HCT116 (cell line): Measurements from ENCODE around the gene CACNA2D3. TPM values are rescaled to one million over a fixed set of nuclear protein-coding genes. Genes with fewer than 3 reads are reported as not detected.

Experiments used
- ATAC-seq: fragments of 200-7000 bp; cut with Tn5 transposase; 2 replicates; pipeline ENCODE4 v1.9.1; 2020; ENCODE audit warnings: mild to moderate bottlenecking, moderate library complexity
- BruUV-seq: library from RNA; stranded (reverse); fragments of 400-500 nt; replicated peaks from 2 replicates; lab custom pipeline; 2021; lab: Mats Ljungman, UMichigan
- CTCF ChIA-PET: fragments of 300-600 bp; sonication (Branson Sonifier 250); formaldehyde crosslinking; loops from one replicate; lab custom pipeline; 2021; ENCODE audit warnings: antibody characterized with exemption; lab: Charles Lee
- POLR2A ChIA-PET: fragments of 300-600, 350-600 bp; sonication (Branson Sonifier 250); formaldehyde crosslinking; loops from one replicate; lab custom pipeline; 2021; ENCODE audit warnings: antibody characterized with exemption; lab: Charles Lee
- RAD21 ChIA-PET, 2 experiments: fragments of 300-600 bp; sonication (Branson Sonifier 250); formaldehyde crosslinking; loops; one replicate each; lab custom pipeline; 2023; ENCODE audit warnings: low total read pairs in 2 of 2; ENCODE audit not compliant: uncharacterized antibody in 2 of 2, unreplicated experiment in 2 of 2, low non-redundant PET in 1 of 2; lab: Charles Lee
- DNase-seq: peaks from one replicate; pipeline ENCODE4 v3.0.0-alpha.2; 2010; ENCODE audit warnings: low read depth, low spot score
- H2AFZ ChIP-seq: fragments of 200-600 bp; shearing (Covaris generic), sonication (generic); 2 replicates; pipeline ENCODE4 v1.6.1; 2017; ENCODE audit warnings: low read depth, mixed run types, mixed read lengths, antibody characterized with exemption, low read length; ENCODE audit not compliant: poor library complexity, severe bottlenecking
- H3K27ac ChIP-seq: 2 replicates; pipeline ENCODE4 v1.5.1; 2012; ENCODE audit warnings: low read depth, low read length
- H3K27me3 ChIP-seq: fragments of 200-600 bp; sonication (generic); 2 replicates; pipeline ENCODE4 v1.6.1; 2016; ENCODE audit warnings: mixed run types, low read length, mixed read lengths; ENCODE audit not compliant: insufficient read depth
- H3K36me3 ChIP-seq, 2 experiments: fragments of 200-500 bp in 1 of 2; fragments of 200-600 bp in 1 of 2; sonication (Bioruptor generic) in 1 of 2; sonication (generic) in 1 of 2; 2 replicates each; pipeline versions ENCODE4 v1.5.1 to v1.6.1; 2014 to 2016; ENCODE audit warnings: low read length in 2 of 2, inconsistent platforms in 1 of 2, mixed read lengths in 1 of 2, mixed run types in 1 of 2; ENCODE audit not compliant: insufficient read depth in 2 of 2, control insufficient read depth in 1 of 2
- H3K4me1 ChIP-seq, 2 experiments: fragments of 200-600 bp in 1 of 2; sonication (generic) in 1 of 2; 2 replicates each; pipeline versions ENCODE4 v1.5.1 to v1.6.1; 2012 to 2017; ENCODE audit warnings: low read length in 2 of 2, inconsistent platforms in 1 of 2, mild to moderate bottlenecking in 1 of 2, mixed read lengths in 1 of 2, mixed run types in 1 of 2, moderate library complexity in 1 of 2; ENCODE audit not compliant: insufficient read depth in 2 of 2, control insufficient read depth in 1 of 2
- H3K4me2 ChIP-seq: fragments of 200-600 bp; sonication (generic); 2 replicates; pipeline ENCODE4 v1.6.1; 2017; ENCODE audit warnings: mixed run types, low read length, mixed read lengths
- H3K4me3 ChIP-seq, 2 experiments: fragments of 200-600 bp in 1 of 2; sonication (generic) in 1 of 2; replicated peaks in 1 of 2; 2 replicates each; pipeline ENCODE4 v1.5.1; 2011 to 2016; ENCODE audit warnings: low read length in 2 of 2, control low read depth in 1 of 2, low read depth in 1 of 2, mild to moderate bottlenecking in 1 of 2, mixed read lengths in 1 of 2, mixed run types in 1 of 2
- H3K79me2 ChIP-seq: fragments of 200-600 bp; sonication (generic); 2 replicates; pipeline ENCODE4 v1.6.1; 2017; ENCODE audit warnings: mild to moderate bottlenecking, mixed run types, low read length, moderate library complexity, mixed read lengths; ENCODE audit not compliant: insufficient read depth
- H3K9ac ChIP-seq: fragments of 200-600 bp; sonication (generic); 2 replicates; pipeline ENCODE4 v1.6.1; 2016; ENCODE audit warnings: low read length, mixed read lengths
- H3K9me2 ChIP-seq: fragments of 200-600 bp; sonication (generic), shearing (Covaris generic); 2 replicates; pipeline ENCODE4 v1.6.1; 2017; ENCODE audit warnings: mixed run types, mild to moderate bottlenecking, moderate library complexity; ENCODE audit not compliant: insufficient read depth
- H3K9me3 ChIP-seq, 2 experiments: fragments of 200-500 bp in 1 of 2; fragments of 200-600 bp in 1 of 2; sonication (Bioruptor generic) in 1 of 2; sonication (generic) in 1 of 2; 2 replicates each; pipeline ENCODE4 v1.6.1; 2014 to 2017; ENCODE audit warnings: low read length in 2 of 2, mixed read lengths in 2 of 2, inconsistent platforms in 1 of 2, low read depth in 1 of 2, mild to moderate bottlenecking in 1 of 2, mixed run types in 1 of 2, moderate library complexity in 1 of 2; ENCODE audit not compliant: control insufficient read depth in 1 of 2, insufficient read depth in 1 of 2
- H4K20me1 ChIP-seq: fragments of 200-600 bp; sonication (generic), shearing (Covaris generic); 2 replicates; pipeline ENCODE4 v1.6.1; 2017; ENCODE audit warnings: mixed run types, mild to moderate bottlenecking, moderate library complexity; ENCODE audit not compliant: insufficient read depth
- CEBPB ChIP-seq: IDR thresholded peaks from 2 replicates; pipeline ENCODE4 v1.6.1; 2012; ENCODE audit warnings: low read depth
- EGR1 ChIP-seq: IDR thresholded peaks from 2 replicates; pipeline ENCODE4 v1.6.1; 2012; ENCODE audit warnings: low read depth
- EZH2 ChIP-seq: fragments of 200-600 bp; sonication (generic); IDR thresholded peaks from 2 replicates; pipeline ENCODE4 v1.6.1; 2017; ENCODE audit warnings: antibody characterized with exemption, mixed run types
- EZH2phosphoT487 ChIP-seq: fragments of 200-600 bp; IDR thresholded peaks from 2 replicates; pipeline ENCODE4 v1.6.1; 2018; ENCODE audit warnings: antibody characterized with exemption, borderline replicate concordance
- FOSL1 ChIP-seq: IDR thresholded peaks from 2 replicates; pipeline ENCODE4 v1.6.1; 2012; ENCODE audit warnings: low read depth
- POLR2A ChIP-seq: IDR thresholded peaks from 2 replicates; pipeline ENCODE4 v1.7.0; 2011; ENCODE audit warnings: borderline replicate concordance; ENCODE audit not compliant: insufficient read depth, insufficient read length; ENCODE audit errors: extremely low read depth
- POLR2AphosphoS5 ChIP-seq: IDR thresholded peaks from 2 replicates; pipeline ENCODE4 v1.6.1; 2011; ENCODE audit warnings: mild to moderate bottlenecking, low read depth, low read length, moderate library complexity
- RAD21 ChIP-seq: IDR thresholded peaks from 2 replicates; pipeline ENCODE4 v1.6.1; 2012; ENCODE audit warnings: low read depth, mild to moderate bottlenecking
- SP1 ChIP-seq: IDR thresholded peaks from 2 replicates; pipeline ENCODE4 v1.6.1; 2012; ENCODE audit warnings: low read depth
- SRF ChIP-seq: IDR thresholded peaks from 2 replicates; pipeline ENCODE4 v1.6.1; 2012; ENCODE audit warnings: low read depth
- TCF7L2 ChIP-seq: IDR thresholded peaks from 2 replicates; pipeline ENCODE4 v1.7.0; 2011; ENCODE audit warnings: borderline replicate concordance, inconsistent platforms; ENCODE audit not compliant: insufficient read depth, insufficient read length; ENCODE audit errors: extremely low read depth
- YY1 ChIP-seq: IDR thresholded peaks from 2 replicates; pipeline ENCODE4 v1.6.1; 2011; ENCODE audit warnings: low read length, low read depth, moderate library complexity, mild to moderate bottlenecking; ENCODE audit not compliant: insufficient replicate concordance; ENCODE audit errors: extremely low read depth
- ZFX ChIP-seq: fragments of 450-650 bp; IDR thresholded peaks from 2 replicates; pipeline ENCODE4 v1.6.1; 2017
- intact Hi-C: fragments of 100-400 bp; cut with micrococcal nuclease; formaldehyde crosslinking; loops from 2 replicates; pipeline ENCODE4 v1.10.0; 2022
- total RNA-seq: library from RNA; stranded (reverse); gene quantifications from one replicate; pipeline ENCODE4 v1.2.1, GENCODE V29; 2021; ENCODE audit not compliant: unreplicated experiment
- TF ChIP-seq, protein P1 (sequence below): IDR thresholded peaks from 2 replicates; pipeline ENCODE4 v1.6.1; 2012; ENCODE audit warnings: low read depth
- TF ChIP-seq, protein P2 (sequence below), 3 experiments: fragments of 200-600 bp in 1 of 3; sonication (generic) in 1 of 3; IDR thresholded peaks in 2 of 3; conservative IDR thresholded peaks in 1 of 3; 2 replicates each; pipeline ENCODE4 v1.5.1; 2012 to 2017; ENCODE audit warnings: low read depth in 2 of 3, low read length in 2 of 3, antibody characterized with exemption in 1 of 3, borderline replicate concordance in 1 of 3, control low read depth in 1 of 3, mild to moderate bottlenecking in 1 of 3, mixed read lengths in 1 of 3, mixed run types in 1 of 3, moderate library complexity in 1 of 3; ENCODE audit not compliant: insufficient read depth in 1 of 3
- TF ChIP-seq, protein P3 (sequence below): IDR thresholded peaks from 2 replicates; pipeline ENCODE4 v1.6.1; 2011; ENCODE audit warnings: mild to moderate bottlenecking, low read length, moderate library complexity; ENCODE audit not compliant: insufficient replicate concordance; ENCODE audit errors: extremely low read depth
- TF ChIP-seq, protein P4 (sequence below): IDR thresholded peaks from 2 replicates; pipeline ENCODE4 v1.6.1; 2012

The CACNA2D3 gene
- total RNA-seq, 1 experiment from 2014 or later: 0.20 TPM

DNA sequence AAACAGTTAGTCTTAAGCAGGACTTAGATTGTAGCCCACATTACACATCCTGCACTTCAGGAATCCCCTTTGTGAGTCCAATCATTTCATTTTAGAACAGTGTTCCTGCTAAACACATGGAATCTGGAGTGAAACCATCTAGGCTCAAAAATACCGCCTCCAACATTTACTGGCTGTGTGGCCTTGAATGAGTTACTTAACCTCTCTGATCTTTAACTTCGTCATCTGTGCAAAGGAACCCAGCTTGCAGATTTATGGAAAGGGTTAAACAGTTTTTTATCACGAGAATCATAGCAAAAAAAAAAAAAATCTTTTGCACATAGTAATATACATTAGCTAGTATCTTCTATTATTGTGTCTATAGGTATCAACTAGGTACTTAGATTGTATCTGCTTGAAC is 813.5 kb downstream of the CACNA2D3 start:
- TF ChIP-seq EZH2phosphoT487 (no peak), SP1 (no peak), CEBPB (no peak), EGR1 (no peak), POLR2A (no peak), FOSL1 (no peak), SRF (no peak), YY1 (no peak), EZH2 (no peak), TCF7L2 (no peak), RAD21 (no peak), ZFX (no peak), POLR2AphosphoS5 (no peak)
- TF ChIP-seq, protein P1, sequence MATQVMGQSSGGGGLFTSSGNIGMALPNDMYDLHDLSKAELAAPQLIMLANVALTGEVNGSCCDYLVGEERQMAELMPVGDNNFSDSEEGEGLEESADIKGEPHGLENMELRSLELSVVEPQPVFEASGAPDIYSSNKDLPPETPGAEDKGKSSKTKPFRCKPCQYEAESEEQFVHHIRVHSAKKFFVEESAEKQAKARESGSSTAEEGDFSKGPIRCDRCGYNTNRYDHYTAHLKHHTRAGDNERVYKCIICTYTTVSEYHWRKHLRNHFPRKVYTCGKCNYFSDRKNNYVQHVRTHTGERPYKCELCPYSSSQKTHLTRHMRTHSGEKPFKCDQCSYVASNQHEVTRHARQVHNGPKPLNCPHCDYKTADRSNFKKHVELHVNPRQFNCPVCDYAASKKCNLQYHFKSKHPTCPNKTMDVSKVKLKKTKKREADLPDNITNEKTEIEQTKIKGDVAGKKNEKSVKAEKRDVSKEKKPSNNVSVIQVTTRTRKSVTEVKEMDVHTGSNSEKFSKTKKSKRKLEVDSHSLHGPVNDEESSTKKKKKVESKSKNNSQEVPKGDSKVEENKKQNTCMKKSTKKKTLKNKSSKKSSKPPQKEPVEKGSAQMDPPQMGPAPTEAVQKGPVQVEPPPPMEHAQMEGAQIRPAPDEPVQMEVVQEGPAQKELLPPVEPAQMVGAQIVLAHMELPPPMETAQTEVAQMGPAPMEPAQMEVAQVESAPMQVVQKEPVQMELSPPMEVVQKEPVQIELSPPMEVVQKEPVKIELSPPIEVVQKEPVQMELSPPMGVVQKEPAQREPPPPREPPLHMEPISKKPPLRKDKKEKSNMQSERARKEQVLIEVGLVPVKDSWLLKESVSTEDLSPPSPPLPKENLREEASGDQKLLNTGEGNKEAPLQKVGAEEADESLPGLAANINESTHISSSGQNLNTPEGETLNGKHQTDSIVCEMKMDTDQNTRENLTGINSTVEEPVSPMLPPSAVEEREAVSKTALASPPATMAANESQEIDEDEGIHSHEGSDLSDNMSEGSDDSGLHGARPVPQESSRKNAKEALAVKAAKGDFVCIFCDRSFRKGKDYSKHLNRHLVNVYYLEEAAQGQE: no peak
- TF ChIP-seq, protein P2, sequence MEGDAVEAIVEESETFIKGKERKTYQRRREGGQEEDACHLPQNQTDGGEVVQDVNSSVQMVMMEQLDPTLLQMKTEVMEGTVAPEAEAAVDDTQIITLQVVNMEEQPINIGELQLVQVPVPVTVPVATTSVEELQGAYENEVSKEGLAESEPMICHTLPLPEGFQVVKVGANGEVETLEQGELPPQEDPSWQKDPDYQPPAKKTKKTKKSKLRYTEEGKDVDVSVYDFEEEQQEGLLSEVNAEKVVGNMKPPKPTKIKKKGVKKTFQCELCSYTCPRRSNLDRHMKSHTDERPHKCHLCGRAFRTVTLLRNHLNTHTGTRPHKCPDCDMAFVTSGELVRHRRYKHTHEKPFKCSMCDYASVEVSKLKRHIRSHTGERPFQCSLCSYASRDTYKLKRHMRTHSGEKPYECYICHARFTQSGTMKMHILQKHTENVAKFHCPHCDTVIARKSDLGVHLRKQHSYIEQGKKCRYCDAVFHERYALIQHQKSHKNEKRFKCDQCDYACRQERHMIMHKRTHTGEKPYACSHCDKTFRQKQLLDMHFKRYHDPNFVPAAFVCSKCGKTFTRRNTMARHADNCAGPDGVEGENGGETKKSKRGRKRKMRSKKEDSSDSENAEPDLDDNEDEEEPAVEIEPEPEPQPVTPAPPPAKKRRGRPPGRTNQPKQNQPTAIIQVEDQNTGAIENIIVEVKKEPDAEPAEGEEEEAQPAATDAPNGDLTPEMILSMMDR (IDR thresholded peaks at IDR 0.05 in 2 of 3, conservative IDR thresholded peaks at IDR 0.05 in 1 of 3; ENCODE audit: borderline replicate concordance in 1 of 3, insufficient read depth in 1 of 3, low read depth in 2 of 3, low read length in 2 of 3): no peak
- TF ChIP-seq, protein P3, sequence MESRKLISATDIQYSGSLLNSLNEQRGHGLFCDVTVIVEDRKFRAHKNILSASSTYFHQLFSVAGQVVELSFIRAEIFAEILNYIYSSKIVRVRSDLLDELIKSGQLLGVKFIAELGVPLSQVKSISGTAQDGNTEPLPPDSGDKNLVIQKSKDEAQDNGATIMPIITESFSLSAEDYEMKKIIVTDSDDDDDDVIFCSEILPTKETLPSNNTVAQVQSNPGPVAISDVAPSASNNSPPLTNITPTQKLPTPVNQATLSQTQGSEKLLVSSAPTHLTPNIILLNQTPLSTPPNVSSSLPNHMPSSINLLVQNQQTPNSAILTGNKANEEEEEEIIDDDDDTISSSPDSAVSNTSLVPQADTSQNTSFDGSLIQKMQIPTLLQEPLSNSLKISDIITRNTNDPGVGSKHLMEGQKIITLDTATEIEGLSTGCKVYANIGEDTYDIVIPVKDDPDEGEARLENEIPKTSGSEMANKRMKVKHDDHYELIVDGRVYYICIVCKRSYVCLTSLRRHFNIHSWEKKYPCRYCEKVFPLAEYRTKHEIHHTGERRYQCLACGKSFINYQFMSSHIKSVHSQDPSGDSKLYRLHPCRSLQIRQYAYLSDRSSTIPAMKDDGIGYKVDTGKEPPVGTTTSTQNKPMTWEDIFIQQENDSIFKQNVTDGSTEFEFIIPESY: no peak
- TF ChIP-seq, protein P4, sequence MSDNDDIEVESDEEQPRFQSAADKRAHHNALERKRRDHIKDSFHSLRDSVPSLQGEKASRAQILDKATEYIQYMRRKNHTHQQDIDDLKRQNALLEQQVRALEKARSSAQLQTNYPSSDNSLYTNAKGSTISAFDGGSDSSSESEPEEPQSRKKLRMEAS: no peak
- H3K4me2 ChIP-seq: no peak overlapping the region
- 0 out of 4 replicates have a peak, but pooled peaks cover 0 to 4% of the 10 kb centered on the region in 2 experiments for H3K9me3 ChIP-seq
- H4K20me1 ChIP-seq: no peaks in the 10 kb centered on the region
- H3K9ac ChIP-seq: no peak overlapping the region
- no peak for DNase-seq
- ChIA-PET CTCF (no interaction called here), RAD21 (no interaction called here), POLR2A (no interaction called here)
- no peak overlapping the region for H3K4me3 ChIP-seq
- no peaks in the 10 kb centered on the region for H3K27me3 ChIP-seq
- ATAC-seq: no peak
- no peaks in the 10 kb centered on the region for H3K79me2 ChIP-seq
- H3K36me3 ChIP-seq: no peaks in the 10 kb centered on the region
- H3K9me2 ChIP-seq: no peaks in the 10 kb centered on the region
- no peaks in the 10 kb centered on the region for H3K4me1 ChIP-seq
- H2AFZ ChIP-seq: no peak overlapping the region
- intact Hi-C loops: no loop called here
- H3K27ac ChIP-seq: no peak overlapping the region
- BruUV-seq: no TSS peak
